Thyroid gland (tissue), 4 donors: ENCODE measurements around the gene QKI. TPM values are rescaled to one million over a fixed set of nuclear protein-coding genes. Genes with fewer than 3 reads are reported as not detected.

Experiments
- DNase-seq, 2 donors: peaks; one replicate each; pipeline ENCODE4 v3.0.0-alpha.2; 2019
- H3K27ac ChIP-seq, 3 donors: fragments of 200-600 bp; sonication (generic); 1 replicate in 2 of 3; 2 replicates in 1 of 3; pipeline ENCODE4 v1.5.1; 2016 to 2019; ENCODE audit warnings: mild to moderate bottlenecking in 1 of 3, moderate library complexity in 1 of 3
- H3K27me3 ChIP-seq: fragments of 200-600 bp; sonication (generic); one replicate; pipeline ENCODE4 v1.5.1; 2019
- H3K36me3 ChIP-seq, 2 donors: fragments of 200-600 bp; sonication (generic); one replicate each; pipeline ENCODE4 v1.5.1; 2016 to 2019
- H3K4me1 ChIP-seq, 2 donors: fragments of 200-600 bp; sonication (generic); one replicate each; pipeline ENCODE4 v1.5.1; 2017 to 2019
- H3K4me3 ChIP-seq, 3 donors: fragments of 200-600 bp; sonication (generic); replicated peaks in 1 of 3; 1 replicate in 2 of 3; 2 replicates in 1 of 3; pipeline ENCODE4 v1.5.1; 2016; ENCODE audit warnings: mild to moderate bottlenecking in 1 of 3
- H3K9me3 ChIP-seq: fragments of 200-600 bp; sonication (generic); one replicate; pipeline ENCODE4 v1.5.1; 2017
- POLR2A ChIP-seq, 2 donors: fragments of 450-650 bp; IDR thresholded peaks; one replicate each; pipeline ENCODE4 v1.6.1; 2017; ENCODE audit warnings: antibody characterized with exemption in 2 of 2, mild to moderate bottlenecking in 2 of 2, moderate library complexity in 1 of 2
- WGBS, 2 donors: methylation state at CpG; one replicate each; pipeline ENCODE4 v1.1.5; 2017; 5-methylcytosine and 5-hydroxymethylcytosine counted together
- intact Hi-C: fragments of 100-400 bp; cut with DNase I; formaldehyde crosslinking; loops from one replicate; pipeline ENCODE4 v1.15.1; 2023
- total RNA-seq, 4 donors: library from RNA; depleted of rRNA; stranded (reverse); fragments of >200 nt; gene quantifications; one replicate each; pipeline ENCODE4 v1.2.3, GENCODE V29; 2016
- TF ChIP-seq, protein P1 (sequence below), 6 experiments: fragments of 200-600 bp in 3 of 6; fragments of 450-650 bp in 3 of 6; sonication (generic) in 3 of 6; IDR thresholded peaks; one replicate each; pipeline ENCODE4 v1.5.1; 2016 to 2019; ENCODE audit warnings: antibody characterized with exemption in 6 of 6, mild to moderate bottlenecking in 2 of 6, inconsistent platforms in 1 of 6, moderate library complexity in 1 of 6

QKI gene
- total RNA-seq, 4 donors from 2014 or later = 90.3 to 134 (median 101) TPM

DNA sequence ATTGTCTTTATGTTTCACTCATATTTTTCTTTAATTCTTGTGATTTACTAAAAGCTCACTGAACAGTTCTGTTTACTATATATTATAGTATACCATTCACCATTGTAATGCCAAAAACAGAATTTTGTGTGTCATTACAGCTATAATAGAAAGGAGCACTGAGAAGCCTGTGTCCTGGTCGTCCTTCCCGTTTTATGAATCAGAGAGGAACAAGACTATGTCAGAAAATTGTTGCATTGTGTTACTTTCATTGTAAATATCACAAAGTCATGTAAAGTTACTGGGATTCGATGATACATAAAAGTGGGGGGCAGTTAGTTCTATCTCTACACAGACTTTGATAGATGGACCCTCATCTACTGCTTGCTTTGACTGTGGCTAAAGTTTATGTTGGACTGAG lies 145.1 kb downstream of the QKI start:
- peaks cover 8 to 10% of the 10 kb centered on the region in 2 donors for H3K36me3 ChIP-seq
- no peaks in the 10 kb centered on the region for H3K4me1 ChIP-seq
- H3K27me3 ChIP-seq = no peaks in the 10 kb centered on the region
- intact Hi-C loops = no loop called here
- 62 to 90% methylated on average over 3 of the region's 3 CpGs for WGBS, 2 donors
- TF ChIP-seq, protein P1, sequence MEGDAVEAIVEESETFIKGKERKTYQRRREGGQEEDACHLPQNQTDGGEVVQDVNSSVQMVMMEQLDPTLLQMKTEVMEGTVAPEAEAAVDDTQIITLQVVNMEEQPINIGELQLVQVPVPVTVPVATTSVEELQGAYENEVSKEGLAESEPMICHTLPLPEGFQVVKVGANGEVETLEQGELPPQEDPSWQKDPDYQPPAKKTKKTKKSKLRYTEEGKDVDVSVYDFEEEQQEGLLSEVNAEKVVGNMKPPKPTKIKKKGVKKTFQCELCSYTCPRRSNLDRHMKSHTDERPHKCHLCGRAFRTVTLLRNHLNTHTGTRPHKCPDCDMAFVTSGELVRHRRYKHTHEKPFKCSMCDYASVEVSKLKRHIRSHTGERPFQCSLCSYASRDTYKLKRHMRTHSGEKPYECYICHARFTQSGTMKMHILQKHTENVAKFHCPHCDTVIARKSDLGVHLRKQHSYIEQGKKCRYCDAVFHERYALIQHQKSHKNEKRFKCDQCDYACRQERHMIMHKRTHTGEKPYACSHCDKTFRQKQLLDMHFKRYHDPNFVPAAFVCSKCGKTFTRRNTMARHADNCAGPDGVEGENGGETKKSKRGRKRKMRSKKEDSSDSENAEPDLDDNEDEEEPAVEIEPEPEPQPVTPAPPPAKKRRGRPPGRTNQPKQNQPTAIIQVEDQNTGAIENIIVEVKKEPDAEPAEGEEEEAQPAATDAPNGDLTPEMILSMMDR (IDR thresholded peaks at IDR 0.05) = no peak
- TF ChIP-seq POLR2A (IDR thresholded peaks at IDR 0.05) = no peak
- no peak overlapping the region for H3K4me3 ChIP-seq
- no peaks in the 10 kb centered on the region for H3K9me3 ChIP-seq
- no peak for DNase-seq
- H3K27ac ChIP-seq = no peak overlapping the region

DNA sequence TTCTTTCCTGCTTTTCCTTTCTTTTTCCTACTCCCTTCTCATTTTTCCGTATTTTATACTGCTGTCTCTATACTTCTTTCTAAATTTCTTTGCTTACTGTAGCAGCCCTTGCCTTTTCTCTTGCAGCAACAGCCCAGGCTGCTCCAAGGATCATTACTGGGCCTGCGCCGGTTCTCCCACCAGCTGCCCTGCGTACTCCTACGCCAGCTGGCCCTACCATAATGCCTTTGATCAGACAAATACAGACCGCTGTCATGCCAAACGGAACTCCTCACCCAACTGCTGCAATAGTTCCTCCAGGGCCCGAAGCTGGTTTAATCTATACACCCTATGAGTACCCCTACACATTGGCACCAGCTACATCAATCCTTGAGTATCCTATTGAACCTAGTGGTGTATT lies 148.8 kb downstream of the QKI start:
- Histone ChIP-seq H3K36me3 (peaks cover 8 to 10% of the 10 kb centered on the region in 2 donors), H3K27ac (no peak overlapping the region), H3K27me3 (no peaks in the 10 kb centered on the region), H3K4me3 (no peak overlapping the region), H3K4me1 (no peaks in the 10 kb centered on the region), H3K9me3 (no peaks in the 10 kb centered on the region)
- no peak for DNase-seq
- intact Hi-C loops = no loop called here
- 96 to 97% methylated on average over 8 of the region's 8 CpGs for WGBS, 2 donors
- TF ChIP-seq, protein P1 (IDR thresholded peaks at IDR 0.05) = no peak
- no peak for TF ChIP-seq POLR2A (IDR thresholded peaks at IDR 0.05)

DNA sequence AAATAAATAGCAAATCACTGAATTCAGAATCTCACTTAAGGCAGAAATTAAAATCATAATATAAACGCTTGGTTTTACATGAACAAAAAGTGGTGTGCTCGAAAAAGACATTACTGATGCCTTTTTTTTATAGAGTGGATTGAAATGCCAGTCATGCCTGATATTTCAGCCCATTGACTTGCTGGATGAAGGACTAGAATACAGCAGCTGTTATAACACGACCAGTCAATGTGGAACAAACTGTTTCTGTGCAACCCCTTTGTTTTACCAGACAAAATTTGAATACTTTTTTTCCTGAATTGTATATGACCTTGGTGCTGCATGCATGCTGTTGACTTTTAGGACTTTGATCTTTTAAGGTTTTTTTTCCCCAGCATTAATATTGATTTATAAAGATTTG lies 150.0 kb downstream of the QKI start:
- H3K27ac ChIP-seq = no peak overlapping the region
- H3K4me3 ChIP-seq = no peak overlapping the region
- no peaks in the 10 kb centered on the region for H3K9me3 ChIP-seq
- no peak for DNase-seq
- TF ChIP-seq, protein P1 (IDR thresholded peaks at IDR 0.05) = no peak
- no peak for TF ChIP-seq POLR2A (IDR thresholded peaks at IDR 0.05)
- peaks cover 8 to 10% of the 10 kb centered on the region in 2 donors for H3K36me3 ChIP-seq
- H3K4me1 ChIP-seq = no peaks in the 10 kb centered on the region
- no peaks in the 10 kb centered on the region for H3K27me3 ChIP-seq
- intact Hi-C loops = no loop called here
- WGBS, 2 donors = 88% methylated on average over 3 of the region's 3 CpGs

DNA sequence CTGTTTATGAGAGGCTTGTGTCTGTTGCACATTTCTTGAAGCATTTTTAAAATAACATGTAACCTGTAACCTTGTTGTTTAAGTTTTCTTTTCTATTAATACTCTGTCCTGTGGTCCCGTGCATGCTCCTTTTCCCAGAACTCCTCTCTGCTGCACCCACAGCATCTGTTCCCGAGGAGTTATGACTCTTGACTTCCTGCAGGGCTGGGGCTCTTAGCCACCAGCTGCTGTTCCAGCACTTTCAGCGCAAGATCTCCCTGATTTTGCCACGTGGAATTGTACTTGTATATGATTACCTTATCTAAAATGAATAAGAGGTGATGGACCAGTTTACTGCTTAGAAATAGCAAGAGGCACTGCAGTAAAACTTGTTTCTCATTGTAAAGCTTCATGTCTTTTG lies 150.6 kb downstream of the QKI start:
- Histone ChIP-seq H3K27me3 (no peaks in the 10 kb centered on the region), H3K4me1 (no peaks in the 10 kb centered on the region), H3K4me3 (no peak overlapping the region), H3K9me3 (no peaks in the 10 kb centered on the region), H3K36me3 (peaks cover 8 to 10% of the 10 kb centered on the region in 2 donors), H3K27ac (no peak overlapping the region)
- 84% methylated on average over 4 of the region's 4 CpGs for WGBS, 2 donors
- no peak for TF ChIP-seq POLR2A (IDR thresholded peaks at IDR 0.05)
- TF ChIP-seq, protein P1 (IDR thresholded peaks at IDR 0.05) = no peak
- DNase-seq = no peak
- intact Hi-C loops = no loop called here

DNA sequence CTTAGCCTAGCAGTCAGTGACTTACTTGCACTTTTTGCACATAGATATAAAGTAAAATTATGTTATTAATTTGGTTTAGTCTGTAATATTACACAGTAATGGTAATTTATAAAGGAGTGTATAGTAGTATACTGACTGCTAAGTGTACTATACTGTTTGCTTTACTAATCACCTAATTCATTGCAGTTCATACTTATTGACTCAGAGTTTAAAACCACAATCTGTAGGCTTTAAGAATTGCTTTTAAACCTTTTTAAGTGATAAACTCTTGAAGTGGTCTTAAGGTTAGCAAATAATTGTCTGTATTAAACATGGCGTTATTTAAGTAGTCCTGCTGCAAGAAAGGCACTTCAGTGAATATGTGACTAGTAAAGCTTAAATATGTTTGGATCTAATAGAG lies 151.5 kb downstream of the QKI start:
- Histone ChIP-seq H3K27me3 (no peaks in the 10 kb centered on the region), H3K36me3 (peaks cover 11 to 15% of the 10 kb centered on the region in 2 donors), H3K4me1 (no peaks in the 10 kb centered on the region), H3K9me3 (no peaks in the 10 kb centered on the region), H3K4me3 (no peak overlapping the region), H3K27ac (no peak overlapping the region)
- 95 to 98% methylated on average over 1 of the region's 1 CpG for WGBS, 2 donors
- intact Hi-C loops = no loop called here
- DNase-seq = no peak
- no peak for TF ChIP-seq POLR2A (IDR thresholded peaks at IDR 0.05)
- TF ChIP-seq, protein P1 (IDR thresholded peaks at IDR 0.05) = no peak
